Central memory CD8-positive, alpha-beta T cell (primary cell): ENCODE results near the gene MAML3.

Experiments
- ATAC-seq: fragments of 150-1000 bp; cut with Tn5 transposase; replicated peaks from 2 replicates; pipeline ENCODE4 v1.10.0; 2022; ENCODE audit warnings: mild to moderate bottlenecking, moderate FRiP score, moderate number of reproducible peaks; ENCODE audit not compliant: poor library complexity, severe bottlenecking; ENCODE audit errors: extremely low read depth
- DNase-seq, 2 donors: peaks; one replicate each; pipeline ENCODE4 v3.0.0; 2021; ENCODE audit warnings: low spot score in 2 of 2
- H3K27ac Mint-ChIP-seq: one replicate; pipeline ENCODE4 v1.8.0; 2022; ENCODE audit warnings: low read depth, mild to moderate bottlenecking, moderate library complexity, mixed read lengths
- H3K27me3 Mint-ChIP-seq: one replicate; pipeline ENCODE4 v1.8.0; 2022; ENCODE audit warnings: mixed read lengths
- H3K36me3 Mint-ChIP-seq: one replicate; pipeline ENCODE4 v1.8.0; 2022; ENCODE audit warnings: mild to moderate bottlenecking, moderate library complexity, mixed read lengths; ENCODE audit not compliant: insufficient read depth
- H3K4me1 Mint-ChIP-seq: one replicate; pipeline ENCODE4 v1.8.0; 2022; ENCODE audit warnings: mixed read lengths
- H3K4me3 Mint-ChIP-seq: one replicate; pipeline ENCODE4 v1.8.0; 2022; ENCODE audit warnings: mild to moderate bottlenecking, moderate library complexity, mixed read lengths
- H3K9me3 Mint-ChIP-seq: one replicate; pipeline ENCODE4 v1.8.0; 2022; ENCODE audit warnings: mixed read lengths

MAML3 gene

DNA sequence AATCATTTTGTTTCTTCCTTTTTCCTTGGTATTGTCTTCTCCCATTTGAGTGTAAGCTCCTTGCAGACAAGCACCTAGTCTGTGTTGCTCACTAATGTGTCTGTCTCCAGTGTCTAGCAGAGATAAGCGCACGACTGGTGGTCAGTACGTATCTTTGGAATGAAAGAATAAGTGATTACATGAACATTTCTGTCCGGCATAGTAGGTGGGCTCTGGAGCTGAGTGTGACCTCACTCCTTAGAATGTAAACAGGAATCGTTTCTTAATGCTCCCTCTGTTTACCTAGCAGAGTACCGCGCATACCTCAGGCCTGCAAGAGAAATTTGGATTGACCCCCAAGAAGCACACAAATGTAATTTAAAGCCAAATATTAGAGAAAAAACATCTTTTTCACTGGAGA is 235.4 kb downstream of the MAML3 start:
- no peak overlapping the region for H3K4me3 Mint-ChIP-seq
- ATAC-seq (no peak), DNase-seq (no peak)
- peaks cover 2% of the 10 kb centered on the region for H3K36me3 Mint-ChIP-seq
- peaks cover 18% of the 10 kb centered on the region for H3K27me3 Mint-ChIP-seq
- no peak overlapping the region for H3K27ac Mint-ChIP-seq
- H3K9me3 Mint-ChIP-seq = no peaks in the 10 kb centered on the region
- H3K4me1 Mint-ChIP-seq = no peaks in the 10 kb centered on the region

DNA sequence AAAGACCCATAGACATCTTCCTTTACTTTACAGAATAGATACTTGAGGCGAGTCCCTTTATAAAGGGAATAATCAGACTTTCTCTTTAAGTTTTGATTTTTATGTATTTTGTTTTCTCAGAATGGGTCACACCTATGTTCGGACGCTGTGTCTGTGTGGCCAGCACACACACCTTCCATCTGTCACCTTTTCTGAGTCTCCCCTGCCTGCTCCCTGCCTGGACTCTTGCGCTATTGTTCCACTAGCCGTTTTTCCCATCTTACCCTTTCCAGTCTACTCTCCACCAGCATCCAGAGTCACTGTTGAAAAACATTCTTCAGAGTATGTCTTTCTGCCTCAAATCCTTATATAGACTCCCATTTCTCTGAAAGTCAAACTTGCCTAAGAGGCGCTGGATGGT is 236.1 kb downstream of the MAML3 start:
- Mint-ChIP-seq H3K4me1 (no peaks in the 10 kb centered on the region), H3K4me3 (no peak overlapping the region), H3K9me3 (no peaks in the 10 kb centered on the region), H3K27me3 (peaks cover 15% of the 10 kb centered on the region), H3K27ac (no peak overlapping the region), H3K36me3 (peaks cover 2% of the 10 kb centered on the region)
- DNase-seq = no peak
- ATAC-seq = no peak

DNA sequence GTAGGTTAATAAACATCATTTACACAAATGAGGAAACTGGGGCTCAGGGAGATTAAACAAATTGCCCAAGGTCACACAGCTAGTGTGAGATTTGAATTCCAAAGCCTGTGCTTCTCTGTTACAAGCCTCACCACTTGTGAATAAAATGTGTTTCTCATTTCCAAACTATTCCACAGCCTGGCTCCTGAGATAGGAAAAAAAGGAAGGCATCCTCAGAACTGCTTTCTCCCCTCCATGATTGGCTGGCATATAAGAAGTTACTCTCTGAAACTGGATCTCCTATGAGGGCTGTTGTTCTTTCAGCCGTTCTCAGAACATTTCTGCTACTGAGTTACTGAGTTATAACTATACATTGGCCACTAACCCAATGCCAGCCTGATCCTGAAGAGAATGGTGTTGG is 237.9 kb downstream of the MAML3 start:
- ATAC-seq (no peak), DNase-seq (no peak)
- no peaks in the 10 kb centered on the region for H3K4me1 Mint-ChIP-seq
- H3K36me3 Mint-ChIP-seq = peaks cover 2% of the 10 kb centered on the region
- no peak overlapping the region for H3K4me3 Mint-ChIP-seq
- H3K27ac Mint-ChIP-seq = no peak overlapping the region
- peaks cover 13% of the 10 kb centered on the region for H3K27me3 Mint-ChIP-seq
- H3K9me3 Mint-ChIP-seq = no peaks in the 10 kb centered on the region

GRCh38 chr4:139915037-139915436 is 238.9 kb downstream of the MAML3 start:
- Mint-ChIP-seq H3K9me3 (no peaks in the 10 kb centered on the region), H3K4me3 (no peak overlapping the region), H3K36me3 (peaks cover 2% of the 10 kb centered on the region), H3K27ac (no peak overlapping the region), H3K27me3 (peaks cover 7% of the 10 kb centered on the region), H3K4me1 (no peaks in the 10 kb centered on the region)
- ATAC-seq (no peak), DNase-seq (no peak)

DNA sequence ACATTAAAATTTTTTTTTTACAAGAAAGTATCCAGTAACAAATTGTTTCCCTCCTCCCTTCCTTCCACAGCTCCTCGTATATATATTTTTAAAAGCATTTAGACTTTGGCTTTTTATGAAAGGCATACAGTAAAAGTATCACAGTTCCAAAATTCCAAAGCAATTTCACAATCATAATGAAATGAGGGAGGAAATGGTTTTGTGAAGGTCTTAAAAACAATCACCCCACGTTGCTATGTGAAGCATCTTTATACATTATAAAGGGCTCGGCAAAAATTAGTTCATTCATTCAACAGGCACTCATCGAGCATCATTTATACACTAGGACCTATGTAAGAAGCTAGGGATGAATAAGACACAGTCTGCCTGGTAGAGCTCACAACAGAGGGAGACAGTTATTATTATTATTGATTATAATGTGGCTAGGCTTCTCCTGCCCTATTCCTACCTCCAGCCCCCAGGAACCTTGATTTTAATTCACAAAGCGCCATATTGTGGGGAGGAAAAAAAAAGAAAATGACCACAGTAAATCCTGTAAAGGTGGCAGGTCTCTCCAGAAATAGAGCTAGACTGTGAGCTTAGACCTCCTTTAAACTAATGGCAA is 239.9 kb downstream of the MAML3 start:
- ATAC-seq (no peak), DNase-seq (no peak)
- no peaks in the 10 kb centered on the region for H3K4me1 Mint-ChIP-seq
- H3K9me3 Mint-ChIP-seq = no peaks in the 10 kb centered on the region
- peaks cover 7% of the 10 kb centered on the region for H3K27me3 Mint-ChIP-seq
- H3K27ac Mint-ChIP-seq = no peak overlapping the region
- H3K36me3 Mint-ChIP-seq = peaks cover 2% of the 10 kb centered on the region
- no peak overlapping the region for H3K4me3 Mint-ChIP-seq

DNA sequence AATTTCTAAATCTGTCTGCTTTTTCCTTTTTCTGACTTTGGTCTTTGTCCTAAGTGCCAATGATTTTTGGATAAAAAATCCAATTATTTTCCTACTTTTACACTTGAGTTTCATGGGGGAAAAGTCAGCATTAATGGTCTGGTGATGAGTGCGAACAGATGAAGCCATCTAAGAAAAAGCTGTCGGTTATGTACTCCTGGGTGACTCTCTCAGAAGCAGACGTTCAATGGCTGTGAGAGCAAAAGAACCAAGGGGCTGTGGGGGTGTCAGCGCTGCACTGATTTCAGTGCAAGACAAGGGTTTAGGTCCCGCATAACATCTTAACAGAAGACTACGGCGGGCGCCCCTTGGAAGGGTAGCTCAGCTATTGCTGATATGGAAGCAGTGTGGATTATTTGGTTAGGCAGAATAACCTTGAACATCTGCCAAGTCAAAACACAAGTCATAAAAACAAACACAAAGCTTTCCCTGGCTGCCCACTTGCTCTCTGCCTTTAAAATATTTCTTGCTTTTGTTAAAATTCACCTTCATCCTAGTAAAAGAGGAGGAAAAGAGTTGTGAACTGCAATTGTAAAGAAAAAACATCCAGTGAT is 240.5 kb downstream of the MAML3 start:
- H3K27me3 Mint-ChIP-seq = peaks cover 7% of the 10 kb centered on the region
- no peaks in the 10 kb centered on the region for H3K4me1 Mint-ChIP-seq
- no peaks in the 10 kb centered on the region for H3K9me3 Mint-ChIP-seq
- no peak overlapping the region for H3K4me3 Mint-ChIP-seq
- H3K27ac Mint-ChIP-seq = no peak overlapping the region
- ATAC-seq (no peak), DNase-seq (no peak)
- peaks cover 2% of the 10 kb centered on the region for H3K36me3 Mint-ChIP-seq

GRCh38 chr4:139912445-139912844 is 241.5 kb downstream of the MAML3 start:
- no peaks in the 10 kb centered on the region for H3K9me3 Mint-ChIP-seq
- H3K27ac Mint-ChIP-seq = no peak overlapping the region
- DNase-seq (no peak), ATAC-seq (no peak)
- no peaks in the 10 kb centered on the region for H3K36me3 Mint-ChIP-seq
- peaks cover 7% of the 10 kb centered on the region for H3K27me3 Mint-ChIP-seq
- H3K4me3 Mint-ChIP-seq = no peak overlapping the region
- H3K4me1 Mint-ChIP-seq = no peaks in the 10 kb centered on the region

- Mint-ChIP-seq H3K4me3 (no peak overlapping the region), H3K27ac (no peak overlapping the region), H3K27me3 (peaks cover 7% of the 10 kb centered on the region), H3K4me1 (no peaks in the 10 kb centered on the region), H3K36me3 (no peaks in the 10 kb centered on the region), H3K9me3 (no peaks in the 10 kb centered on the region)
- DNase-seq (no peak), ATAC-seq (no peak)
These were observed 243.9 kb downstream of the MAML3 start for GRCh38 chr4:139910106-139910505.

DNA sequence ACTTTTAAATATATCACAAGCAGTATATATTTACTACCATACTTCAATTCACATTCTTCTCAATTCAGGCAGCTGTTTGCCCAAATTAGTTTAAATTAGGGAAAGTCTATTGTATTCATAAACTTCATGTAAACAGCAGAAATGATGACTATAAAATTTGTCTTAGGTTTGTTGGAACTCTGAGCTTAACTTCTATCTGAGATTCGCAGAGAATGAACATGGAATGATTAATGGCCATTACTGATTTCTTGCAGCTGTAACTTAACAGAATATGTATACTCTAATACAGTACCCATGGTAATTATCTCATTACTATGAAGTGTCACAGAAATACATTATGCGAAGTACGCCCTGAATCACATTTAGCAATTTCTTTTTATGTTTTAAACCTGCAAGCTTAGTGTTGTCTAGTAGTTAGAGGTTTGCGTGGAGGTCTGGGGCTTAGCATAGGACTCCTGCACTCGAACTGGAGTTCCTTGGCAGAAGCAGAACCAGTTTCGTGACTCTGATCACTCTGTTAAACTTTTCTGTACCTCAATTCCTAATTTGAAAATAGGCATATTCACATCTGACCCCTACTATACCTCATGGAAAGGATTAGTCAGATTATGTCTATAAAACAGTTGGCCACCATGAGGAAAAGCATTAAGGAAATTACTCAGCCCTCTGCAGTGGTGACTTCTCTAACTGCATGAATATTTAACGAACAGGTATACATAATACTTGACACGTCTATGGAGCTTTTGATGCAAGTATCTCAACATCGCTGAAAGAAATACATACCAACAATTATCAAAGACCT is 245.1 kb downstream of the MAML3 start:
- ATAC-seq (no peak), DNase-seq (no peak)
- H3K27ac Mint-ChIP-seq = no peak overlapping the region
- no peaks in the 10 kb centered on the region for H3K36me3 Mint-ChIP-seq
- peaks cover 7% of the 10 kb centered on the region for H3K27me3 Mint-ChIP-seq
- H3K4me3 Mint-ChIP-seq = no peak overlapping the region
- H3K4me1 Mint-ChIP-seq = no peaks in the 10 kb centered on the region
- H3K9me3 Mint-ChIP-seq = peaks cover under 1% of the 10 kb centered on the region

DNA sequence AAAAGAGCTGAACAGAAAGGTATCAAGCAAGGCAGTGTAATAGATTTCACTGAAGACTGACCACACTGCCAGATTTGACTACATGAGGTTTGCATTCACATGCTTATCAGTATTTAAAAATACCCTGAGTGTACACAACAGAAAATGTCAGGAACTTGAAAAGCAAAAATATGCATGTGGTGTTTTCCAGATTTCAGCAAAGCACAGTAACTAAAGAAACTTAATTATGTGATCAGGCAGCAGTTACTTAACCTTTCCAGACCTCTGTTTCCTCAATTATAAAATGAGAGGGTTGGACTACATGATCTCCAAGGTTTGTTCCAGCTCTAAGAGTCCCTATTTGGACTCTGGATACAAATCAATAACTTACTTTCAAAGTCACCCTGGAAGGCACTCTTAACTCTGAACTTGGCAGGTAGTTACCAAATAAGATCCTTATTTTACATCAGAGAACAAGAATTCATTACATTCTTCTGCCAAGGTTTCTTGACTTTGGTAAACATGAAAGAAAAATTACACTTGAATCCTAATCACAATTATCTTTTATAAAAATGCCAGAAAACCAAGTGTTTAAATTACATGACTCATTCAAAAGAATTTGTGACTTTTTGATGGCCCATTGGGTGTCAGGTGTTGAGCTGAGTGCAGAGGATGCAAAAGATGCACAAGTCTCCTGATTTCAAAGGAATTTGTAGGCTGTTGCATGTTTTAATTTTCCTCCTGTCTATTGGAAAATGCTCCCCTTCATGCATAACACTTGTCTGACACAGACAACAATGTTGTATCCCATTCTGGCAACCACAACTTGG is 246.8 kb downstream of the MAML3 start:
- ATAC-seq (no peak), DNase-seq (no peak)
- Mint-ChIP-seq H3K36me3 (no peaks in the 10 kb centered on the region), H3K27ac (no peak overlapping the region), H3K9me3 (peaks cover 5% of the 10 kb centered on the region), H3K27me3 (peaks cover 20% of the 10 kb centered on the region), H3K4me3 (no peak overlapping the region), H3K4me1 (no peaks in the 10 kb centered on the region)

DNA sequence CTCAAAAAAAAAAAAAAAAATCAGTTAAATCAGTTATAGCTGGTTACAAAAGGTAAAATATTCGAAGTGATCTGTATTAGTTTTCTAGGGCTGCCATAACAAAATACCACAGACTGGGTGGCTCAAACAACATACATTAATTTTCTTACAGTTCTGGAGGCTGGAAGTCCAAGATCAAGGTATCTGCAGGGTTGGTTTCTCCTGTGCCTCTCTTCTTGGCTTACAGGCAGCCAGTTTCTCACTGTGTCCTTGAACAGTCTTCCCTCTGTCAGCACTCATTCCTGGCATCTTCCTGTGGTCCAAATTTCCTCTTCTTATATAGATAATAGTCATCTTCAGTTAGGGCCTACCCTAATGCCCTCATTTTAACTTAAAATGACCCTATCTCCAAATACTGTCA is 248.5 kb downstream of the MAML3 start:
- Mint-ChIP-seq H3K27ac (no peak overlapping the region), H3K9me3 (peaks cover 5% of the 10 kb centered on the region), H3K4me3 (no peak overlapping the region), H3K36me3 (no peaks in the 10 kb centered on the region), H3K27me3 (peaks cover 13% of the 10 kb centered on the region), H3K4me1 (no peaks in the 10 kb centered on the region)
- DNase-seq = no peak
- ATAC-seq = no peak

DNA sequence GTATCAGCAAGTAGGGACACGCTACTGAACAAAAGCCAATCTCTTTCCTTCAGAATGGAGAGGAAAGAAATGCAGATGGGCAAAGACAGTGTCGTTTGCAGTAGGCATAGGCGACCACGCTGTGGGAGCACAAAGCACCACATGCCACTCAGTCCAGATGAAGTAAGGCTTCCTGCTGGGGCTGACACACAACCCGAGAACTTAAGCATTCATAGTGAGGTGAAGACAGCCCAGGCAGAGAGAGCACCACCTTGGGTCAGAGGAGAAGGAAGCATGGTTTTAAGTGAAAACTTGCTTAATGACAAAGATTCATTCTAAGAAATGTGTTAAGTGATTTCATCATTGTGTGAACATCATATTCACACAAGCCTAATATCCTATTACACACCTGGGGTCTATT is 249.6 kb downstream of the MAML3 start:
- H3K9me3 Mint-ChIP-seq = peaks cover 5% of the 10 kb centered on the region
- DNase-seq (no peak), ATAC-seq (no peak)
- H3K4me3 Mint-ChIP-seq = no peak overlapping the region
- H3K27ac Mint-ChIP-seq = no peak overlapping the region
- peaks cover 13% of the 10 kb centered on the region for H3K27me3 Mint-ChIP-seq
- H3K36me3 Mint-ChIP-seq = no peaks in the 10 kb centered on the region
- H3K4me1 Mint-ChIP-seq = no peaks in the 10 kb centered on the region
